ENCODE data around the gene NPHP3.

The NPHP3 gene

DNA sequence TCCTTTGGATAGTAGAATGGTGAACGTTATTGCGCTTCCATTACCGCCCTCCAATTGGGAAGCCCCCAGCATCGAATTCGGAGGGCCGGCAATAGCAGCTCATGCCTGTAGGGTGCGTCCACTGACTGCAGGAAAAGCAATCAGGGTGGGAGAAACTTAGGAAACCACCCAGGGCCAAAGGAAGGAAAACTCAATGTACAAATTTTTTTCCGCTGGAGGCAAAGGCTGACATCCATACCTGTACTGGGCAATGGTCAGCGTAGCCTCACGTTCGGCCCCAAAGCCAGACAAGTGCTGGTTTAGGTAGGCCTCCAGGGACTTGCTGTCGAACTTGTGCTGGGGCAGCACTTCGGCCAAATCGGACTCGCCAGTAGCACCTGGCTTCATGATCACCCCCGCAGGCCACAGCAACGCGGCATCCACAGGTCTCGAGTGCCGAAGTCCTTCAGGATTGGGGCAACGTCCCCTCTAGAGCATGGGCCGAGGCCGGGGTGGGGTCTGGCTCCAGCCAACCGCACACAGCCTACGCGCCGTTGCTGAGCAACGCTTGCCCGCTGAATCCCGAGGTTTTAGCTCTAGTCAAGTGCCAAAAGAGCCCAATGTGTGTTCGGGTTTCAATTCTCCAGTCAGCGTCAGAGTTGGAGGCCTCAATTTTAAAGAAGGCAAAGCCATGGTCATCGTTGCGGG is 62.7 kb downstream of the NPHP3 start, which contains the start of gene ACAD11:
ACAD11 (minus strand) TSS at position 445 of the 687 bp plus-strand sequence; CDS start at position 387, 58 bp downstream.
- DNase-seq (ENCODE audit: low read depth) = peak; percentile 20

DNA sequence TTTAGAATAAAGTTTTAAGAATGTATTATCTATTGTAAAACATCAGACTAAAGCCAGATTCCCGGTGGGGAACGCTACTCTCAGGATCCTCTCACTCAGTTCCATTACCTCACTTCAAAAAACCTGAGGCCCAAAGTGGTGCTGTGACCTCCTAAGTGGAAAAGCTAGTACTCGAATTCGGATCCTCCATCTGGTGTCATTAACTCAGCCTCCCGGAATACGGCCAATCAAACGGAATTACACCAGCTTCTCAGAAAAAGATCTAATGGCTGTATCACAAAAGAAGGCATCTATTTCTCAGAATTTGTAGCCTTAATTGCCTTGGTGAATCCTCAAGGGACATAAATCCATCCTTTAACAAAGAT is 63.2 kb downstream of the NPHP3 start:
- DNase-seq (ENCODE audit: low read depth) = no peak
- H3K4me3 ChIP-seq (ENCODE audit: control insufficient read depth, low read depth, low read length) = peak overlapping the region; percentile 89
- TF ChIP-seq, protein P1, sequence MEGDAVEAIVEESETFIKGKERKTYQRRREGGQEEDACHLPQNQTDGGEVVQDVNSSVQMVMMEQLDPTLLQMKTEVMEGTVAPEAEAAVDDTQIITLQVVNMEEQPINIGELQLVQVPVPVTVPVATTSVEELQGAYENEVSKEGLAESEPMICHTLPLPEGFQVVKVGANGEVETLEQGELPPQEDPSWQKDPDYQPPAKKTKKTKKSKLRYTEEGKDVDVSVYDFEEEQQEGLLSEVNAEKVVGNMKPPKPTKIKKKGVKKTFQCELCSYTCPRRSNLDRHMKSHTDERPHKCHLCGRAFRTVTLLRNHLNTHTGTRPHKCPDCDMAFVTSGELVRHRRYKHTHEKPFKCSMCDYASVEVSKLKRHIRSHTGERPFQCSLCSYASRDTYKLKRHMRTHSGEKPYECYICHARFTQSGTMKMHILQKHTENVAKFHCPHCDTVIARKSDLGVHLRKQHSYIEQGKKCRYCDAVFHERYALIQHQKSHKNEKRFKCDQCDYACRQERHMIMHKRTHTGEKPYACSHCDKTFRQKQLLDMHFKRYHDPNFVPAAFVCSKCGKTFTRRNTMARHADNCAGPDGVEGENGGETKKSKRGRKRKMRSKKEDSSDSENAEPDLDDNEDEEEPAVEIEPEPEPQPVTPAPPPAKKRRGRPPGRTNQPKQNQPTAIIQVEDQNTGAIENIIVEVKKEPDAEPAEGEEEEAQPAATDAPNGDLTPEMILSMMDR (IDR thresholded peaks at IDR 0.05; ENCODE audit: control insufficient read depth, insufficient read depth, low read depth, low read length, missing control alignments) = no peak

More for the DNA sequence above, 62.7 kb downstream of the NPHP3 start, which contains the start of gene ACAD11:
- TF ChIP-seq, protein P1 (IDR thresholded peaks at IDR 0.05; ENCODE audit: control insufficient read depth, insufficient read depth, low read depth, low read length, missing control alignments) = peak; percentile 66
- H3K4me3 ChIP-seq (ENCODE audit: control insufficient read depth, low read depth, low read length) = peak within 1 kb of the TSS; percentile 89

DNA sequence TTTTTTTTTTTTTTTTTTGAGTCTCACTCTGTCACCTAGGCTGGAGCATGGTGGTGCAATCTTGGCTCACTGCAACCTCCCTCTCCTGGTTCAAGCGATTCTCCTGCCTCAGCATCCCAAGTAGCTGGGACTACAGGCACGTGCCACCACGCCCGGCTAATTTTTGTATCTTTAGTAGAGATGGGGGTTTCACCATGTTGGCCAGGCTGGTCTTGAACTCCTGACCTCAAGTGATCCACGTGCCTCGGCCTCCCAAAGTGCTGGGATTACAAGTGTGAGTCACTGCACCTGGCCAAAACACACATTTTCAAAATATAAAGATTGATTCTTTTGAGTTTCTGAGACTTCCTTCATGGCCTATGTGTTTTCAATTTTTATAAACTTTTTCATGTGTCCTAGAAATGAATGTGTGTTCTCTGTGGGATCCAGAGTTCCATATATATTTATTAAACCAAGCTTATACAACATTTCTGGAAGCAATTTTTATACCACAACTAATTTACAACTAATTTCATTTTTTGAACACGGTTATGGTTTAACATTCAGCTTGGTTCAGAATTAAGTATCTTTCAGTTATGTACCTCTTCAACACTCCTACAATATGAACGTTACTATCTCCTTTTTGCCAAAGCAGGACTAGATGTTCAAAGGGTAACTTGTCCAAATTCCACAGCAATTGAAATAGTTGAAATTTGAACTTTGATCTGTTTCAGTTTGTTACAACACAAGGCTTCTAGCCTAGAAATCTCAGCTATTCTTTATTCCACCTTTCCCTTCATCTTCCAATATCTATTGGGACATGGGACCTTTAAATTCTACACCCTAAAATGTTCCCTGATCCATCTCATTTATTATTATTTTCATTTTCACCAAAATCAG is 64.1 kb downstream of the NPHP3 start:
- TF ChIP-seq, protein P1 (IDR thresholded peaks at IDR 0.05; ENCODE audit: control insufficient read depth, insufficient read depth, low read depth, low read length, missing control alignments) = no peak
- DNase-seq (ENCODE audit: low read depth) = no peak
- no peak overlapping the region for H3K4me3 ChIP-seq (ENCODE audit: control insufficient read depth, low read depth, low read length)

DNA sequence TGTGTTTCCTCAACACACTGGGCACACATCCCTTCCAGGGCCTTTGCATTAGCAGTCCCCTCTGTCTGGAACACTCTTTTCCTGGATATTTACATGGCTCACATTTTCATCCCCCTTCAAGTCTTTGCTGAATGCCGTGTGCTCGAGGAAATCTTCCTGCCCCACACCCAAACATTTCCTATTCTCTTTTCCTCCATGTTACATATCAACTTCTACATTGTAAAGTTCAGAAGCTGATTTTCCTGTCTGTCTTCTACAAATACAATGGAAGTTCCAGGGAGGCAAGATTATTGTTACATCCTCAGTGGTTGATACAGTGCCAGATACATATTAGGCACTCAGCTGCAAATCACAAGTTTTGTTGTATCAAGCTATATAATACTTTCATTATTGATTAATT is 66.7 kb downstream of the NPHP3 start:
- TF ChIP-seq, protein P1 (IDR thresholded peaks at IDR 0.05; ENCODE audit: control insufficient read depth, insufficient read depth, low read depth, low read length, missing control alignments) = no peak
- DNase-seq (ENCODE audit: low read depth) = no peak

DNA sequence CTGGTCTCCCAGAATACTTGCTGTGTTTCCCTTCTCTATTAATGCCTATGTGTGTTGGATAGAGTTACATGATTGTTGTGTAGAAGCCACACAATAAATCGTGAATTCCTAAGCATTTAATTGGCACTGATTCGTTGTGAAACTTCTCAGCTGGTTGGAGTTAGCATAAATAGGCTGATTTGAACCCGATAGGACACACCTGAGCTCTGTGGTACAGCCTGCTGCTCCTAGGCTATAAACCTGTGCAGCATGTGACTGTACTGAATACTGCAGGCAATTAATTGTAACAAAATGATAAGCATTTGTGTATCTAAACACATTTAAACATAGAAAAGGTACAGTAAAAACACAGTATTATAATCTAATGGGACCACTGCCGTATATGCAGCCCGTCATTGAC is 67.5 kb downstream of the NPHP3 start:
- H3K4me3 ChIP-seq (ENCODE audit: control insufficient read depth, low read depth, low read length) = no peak overlapping the region
- no peak for DNase-seq (ENCODE audit: low read depth)
- TF ChIP-seq, protein P1 (IDR thresholded peaks at IDR 0.05; ENCODE audit: control insufficient read depth, insufficient read depth, low read depth, low read length, missing control alignments) = no peak

More for the DNA sequence above, 66.7 kb downstream of the NPHP3 start:
- no peak overlapping the region for H3K4me3 ChIP-seq (ENCODE audit: control insufficient read depth, low read depth, low read length)

DNA sequence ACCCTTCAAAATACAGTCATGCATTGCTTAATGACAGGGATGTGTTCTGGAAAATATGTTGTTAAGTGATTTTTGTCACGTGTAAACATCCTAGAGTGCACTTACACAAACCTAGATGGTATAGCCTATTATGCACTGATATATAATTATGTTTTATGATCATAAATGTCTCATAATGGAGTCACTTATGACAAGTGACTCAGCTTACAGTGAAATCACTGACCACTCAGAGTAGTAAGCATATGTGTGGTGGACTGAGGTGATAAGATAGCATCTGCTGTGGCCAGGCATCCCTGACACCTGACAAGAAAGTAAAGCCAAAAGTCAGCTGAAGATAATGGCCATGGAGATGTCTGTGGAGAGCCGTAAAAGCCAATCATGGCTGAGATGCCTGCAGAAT is 68.0 kb downstream of the NPHP3 start:
- no peak for DNase-seq (ENCODE audit: low read depth)
- TF ChIP-seq, protein P1 (IDR thresholded peaks at IDR 0.05; ENCODE audit: control insufficient read depth, insufficient read depth, low read depth, low read length, missing control alignments) = no peak
- H3K4me3 ChIP-seq (ENCODE audit: control insufficient read depth, low read depth, low read length) = no peak overlapping the region

Measured in AG09309 (cell line).